ENCODE measurements around the gene TEX29.

DNA sequence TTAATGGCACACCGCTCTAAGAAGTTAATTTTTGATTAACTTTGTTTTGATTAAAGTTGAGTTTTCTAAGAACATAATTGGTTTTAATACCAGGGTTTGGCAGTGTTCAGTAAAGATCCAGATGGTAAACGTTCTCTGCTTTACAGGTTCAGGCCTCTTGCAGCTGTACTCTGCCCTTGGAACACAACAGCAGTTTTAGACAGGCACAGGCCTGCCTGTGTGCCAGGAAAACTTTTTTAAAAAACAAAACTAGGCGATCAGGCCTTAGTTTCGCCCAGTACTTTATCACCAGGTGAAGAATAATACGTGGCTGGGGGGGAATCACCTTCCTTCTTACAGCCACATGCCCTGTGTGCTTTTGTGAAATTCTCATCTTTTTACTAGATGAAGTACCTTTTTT is 38.0 kb upstream of the TEX29 start:
- TF ChIP-seq, protein P1, sequence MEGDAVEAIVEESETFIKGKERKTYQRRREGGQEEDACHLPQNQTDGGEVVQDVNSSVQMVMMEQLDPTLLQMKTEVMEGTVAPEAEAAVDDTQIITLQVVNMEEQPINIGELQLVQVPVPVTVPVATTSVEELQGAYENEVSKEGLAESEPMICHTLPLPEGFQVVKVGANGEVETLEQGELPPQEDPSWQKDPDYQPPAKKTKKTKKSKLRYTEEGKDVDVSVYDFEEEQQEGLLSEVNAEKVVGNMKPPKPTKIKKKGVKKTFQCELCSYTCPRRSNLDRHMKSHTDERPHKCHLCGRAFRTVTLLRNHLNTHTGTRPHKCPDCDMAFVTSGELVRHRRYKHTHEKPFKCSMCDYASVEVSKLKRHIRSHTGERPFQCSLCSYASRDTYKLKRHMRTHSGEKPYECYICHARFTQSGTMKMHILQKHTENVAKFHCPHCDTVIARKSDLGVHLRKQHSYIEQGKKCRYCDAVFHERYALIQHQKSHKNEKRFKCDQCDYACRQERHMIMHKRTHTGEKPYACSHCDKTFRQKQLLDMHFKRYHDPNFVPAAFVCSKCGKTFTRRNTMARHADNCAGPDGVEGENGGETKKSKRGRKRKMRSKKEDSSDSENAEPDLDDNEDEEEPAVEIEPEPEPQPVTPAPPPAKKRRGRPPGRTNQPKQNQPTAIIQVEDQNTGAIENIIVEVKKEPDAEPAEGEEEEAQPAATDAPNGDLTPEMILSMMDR (IDR thresholded peaks at IDR 0.05) = no peak
- TF ChIP-seq EZH2 (IDR thresholded peaks at IDR 0.05; ENCODE audit: borderline replicate concordance, insufficient read depth, low read depth, low read length, poor library complexity, severe bottlenecking) = no peak
